M059J (cell line): ENCODE data around the gene ACVRL1. TPM values are rescaled to one million over a fixed set of nuclear protein-coding genes. Genes with fewer than 3 reads are reported as not detected.

Source experiments
- DNase-seq: peaks from one replicate; pipeline ENCODE4 v3.0.0-alpha.2; 2012; ENCODE audit warnings: low read depth
- total RNA-seq: library from RNA; depleted of rRNA; stranded (reverse); fragments of >200 nt; shearing (Covaris generic); gene quantifications from 2 replicates; pipeline ENCODE4 v1.2.3, GENCODE V29; 2014

ACVRL1 gene
- total RNA-seq, 1 experiment from 2014 or later, result 1.2 TPM

- no peak for DNase-seq
Measured at GRCh38 chr12:51898506-51898905, 8.8 kb upstream of the ACVRL1 start.

GRCh38 chr12:51898937-51899336 is 8.4 kb upstream of the ACVRL1 start:
- peak; percentile 49 for DNase-seq

- no peak for DNase-seq
Measured at GRCh38 chr12:51900323-51900889, 6.9 kb upstream of the ACVRL1 start.

- DNase-seq, result no peak
Measured at GRCh38 chr12:51901121-51901817, 6.0 kb upstream of the ACVRL1 start.

- DNase-seq, result no peak
Measured at GRCh38 chr12:51901881-51902280, 5.4 kb upstream of the ACVRL1 start.

GRCh38 chr12:51904951-51905470 is 2.3 kb upstream of the ACVRL1 start:
- DNase-seq, result no peak

GRCh38 chr12:51905471-51906429 is 1.6 kb upstream of the ACVRL1 start:
- DNase-seq, result no peak

GRCh38 chr12:51906430-51907082 is 748 bp upstream of the ACVRL1 start:
- DNase-seq, result no peak

- no peak for DNase-seq
Measured at GRCh38 chr12:51907856-51908425, 637 bp downstream of the ACVRL1 start.

- DNase-seq, result no peak
Measured at GRCh38 chr12:51908876-51909592, 1.7 kb downstream of the ACVRL1 start.

- DNase-seq, result no peak
Measured at GRCh38 chr12:51910168-51910567, 2.9 kb downstream of the ACVRL1 start.

GRCh38 chr12:51910691-51911090 is 3.4 kb downstream of the ACVRL1 start:
- DNase-seq, result no peak

- no peak for DNase-seq
Measured at GRCh38 chr12:51911307-51911706, 4.0 kb downstream of the ACVRL1 start.

GRCh38 chr12:51911788-51912711 is 4.7 kb downstream of the ACVRL1 start:
- DNase-seq, result peak; percentile 23

- DNase-seq, result no peak
Measured at GRCh38 chr12:51913071-51914033, 6.0 kb downstream of the ACVRL1 start.

GRCh38 chr12:51914034-51914923 is 7.0 kb downstream of the ACVRL1 start:
- no peak for DNase-seq

GRCh38 chr12:51915003-51915625 is 7.8 kb downstream of the ACVRL1 start:
- no peak for DNase-seq
